ENCODE measurements around the gene PARL. TPM values are rescaled to one million over a fixed set of nuclear protein-coding genes. Genes with fewer than 3 reads are reported as not detected.

Gene PARL
- total and polyA plus RNA-seq, 9 of the 15 experiments (the other 6 are each of a cell fraction or from before 2014, with no cell fraction given): 39.5 to 82.4 (median 57.4) TPM

DNA sequence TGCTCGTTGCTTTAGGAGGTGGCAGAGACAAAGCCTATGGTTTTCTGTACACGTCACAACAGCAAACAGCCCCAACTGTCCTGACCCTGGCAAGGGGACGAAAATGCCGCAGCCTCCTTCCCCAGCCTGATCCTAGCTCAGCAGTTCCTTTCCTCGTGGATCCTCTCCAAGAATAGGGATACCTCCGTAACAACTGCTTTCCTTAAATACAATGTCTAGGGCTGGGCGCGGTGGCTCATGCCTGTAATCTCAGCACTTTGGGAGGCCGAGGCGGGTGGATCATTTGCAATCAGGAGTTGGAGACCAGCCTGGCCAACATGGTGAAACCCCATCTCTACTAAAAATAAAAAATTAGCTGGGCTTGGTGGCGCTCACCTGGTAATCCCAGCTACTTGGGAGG lies 76.3 kb downstream of the PARL start:
- no peaks in the 10 kb centered on the region for H3K27me3 ChIP-seq (ENCODE audit: control insufficient read depth in 2 of 2, insufficient read depth in 2 of 2, low read length in 2 of 2)
- CTCF ChIA-PET (ENCODE audit: low intra/inter-chr PET ratio): no interaction called here
- DNase-seq (ENCODE audit: extremely low read depth in 1 of 4, low spot score in 3 of 4) (no peak), FAIRE-seq (no peak), ATAC-seq (no peak)
- intact Hi-C loops (cut with micrococcal nuclease) (no loop called here), in situ Hi-C loops (cut with MboI) (no loop called here)
- no peak overlapping the region for H3K27ac ChIP-seq (ENCODE audit: extremely low read depth, low read depth, low read length)
- POLR2A ChIA-PET: no interaction called here
- no peaks in the 10 kb centered on the region for H4K20me1 ChIP-seq (replicated peaks; ENCODE audit: control insufficient read depth, insufficient read depth, low read length)
- no peaks in the 10 kb centered on the region for H3K9me1 ChIP-seq (ENCODE audit: control insufficient read depth, insufficient read depth, low read length)
- WGBS (ENCODE audit: insufficient coverage, low coverage, missing lambda C conversion rate): 89% methylated on average over 8 of the region's 11 CpGs
- BruUV-seq (replicated peaks): no TSS peak
- no peak overlapping the region for H3K4me3 ChIP-seq
- H3K4me2 ChIP-seq (ENCODE audit: insufficient read depth, low read length): no peak overlapping the region
- H3K79me2 ChIP-seq (ENCODE audit: control insufficient read depth, insufficient read depth, low read length): no peaks in the 10 kb centered on the region
- H2AFZ ChIP-seq (ENCODE audit: low read depth, low read length): no peak overlapping the region
- peaks cover 74% of the 10 kb centered on the region for H3K36me3 ChIP-seq (ENCODE audit: control insufficient read depth, insufficient read depth, low read length)
- no peaks in the 10 kb centered on the region for H3K4me1 ChIP-seq (replicated peaks in 1 of 2; ENCODE audit: control insufficient read depth in 2 of 2, insufficient read depth in 2 of 2, low read length in 2 of 2)
- no peaks in the 10 kb centered on the region for H3K9me3 ChIP-seq (replicated peaks; ENCODE audit: control insufficient read depth, insufficient read depth, low read depth, low read length)
- H3K9ac ChIP-seq (ENCODE audit: insufficient read depth in 1 of 2, low read depth in 2 of 2, low read length in 2 of 2): no peak overlapping the region
- TF ChIP-seq DPF2 (IDR thresholded peaks at IDR 0.05) (no peak), PPARD (CRISPR knock-in tag; IDR thresholded peaks at IDR 0.05) (no peak), MXI1 (IDR thresholded peaks at IDR 0.05; ENCODE audit: low read depth, low read length) (no peak), XRCC5 (IDR thresholded peaks at IDR 0.05; ENCODE audit: low read depth, low read length) (no peak), ZNF766 (CRISPR knock-in tag; conservative IDR thresholded peaks at IDR 0.05) (no peak), KLF6 (CRISPR knock-in tag; IDR thresholded peaks at IDR 0.05; ENCODE audit: borderline replicate concordance) (no peak), FOXJ3 (CRISPR knock-in tag; IDR thresholded peaks at IDR 0.05) (no peak), PHTF2 (CRISPR knock-in tag; IDR thresholded peaks at IDR 0.05) (no peak), ZBED1 (IDR thresholded peaks at IDR 0.05) (no peak)
- TF ChIP-seq, protein P1, sequence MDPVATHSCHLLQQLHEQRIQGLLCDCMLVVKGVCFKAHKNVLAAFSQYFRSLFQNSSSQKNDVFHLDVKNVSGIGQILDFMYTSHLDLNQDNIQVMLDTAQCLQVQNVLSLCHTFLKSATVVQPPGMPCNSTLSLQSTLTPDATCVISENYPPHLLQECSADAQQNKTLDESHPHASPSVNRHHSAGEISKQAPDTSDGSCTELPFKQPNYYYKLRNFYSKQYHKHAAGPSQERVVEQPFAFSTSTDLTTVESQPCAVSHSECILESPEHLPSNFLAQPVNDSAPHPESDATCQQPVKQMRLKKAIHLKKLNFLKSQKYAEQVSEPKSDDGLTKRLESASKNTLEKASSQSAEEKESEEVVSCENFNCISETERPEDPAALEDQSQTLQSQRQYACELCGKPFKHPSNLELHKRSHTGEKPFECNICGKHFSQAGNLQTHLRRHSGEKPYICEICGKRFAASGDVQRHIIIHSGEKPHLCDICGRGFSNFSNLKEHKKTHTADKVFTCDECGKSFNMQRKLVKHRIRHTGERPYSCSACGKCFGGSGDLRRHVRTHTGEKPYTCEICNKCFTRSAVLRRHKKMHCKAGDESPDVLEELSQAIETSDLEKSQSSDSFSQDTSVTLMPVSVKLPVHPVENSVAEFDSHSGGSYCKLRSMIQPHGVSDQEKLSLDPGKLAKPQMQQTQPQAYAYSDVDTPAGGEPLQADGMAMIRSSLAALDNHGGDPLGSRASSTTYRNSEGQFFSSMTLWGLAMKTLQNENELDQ (CRISPR knock-in tag; IDR thresholded peaks at IDR 0.05; ENCODE audit: borderline replicate concordance): no peak
- TF ChIP-seq, protein P2, sequence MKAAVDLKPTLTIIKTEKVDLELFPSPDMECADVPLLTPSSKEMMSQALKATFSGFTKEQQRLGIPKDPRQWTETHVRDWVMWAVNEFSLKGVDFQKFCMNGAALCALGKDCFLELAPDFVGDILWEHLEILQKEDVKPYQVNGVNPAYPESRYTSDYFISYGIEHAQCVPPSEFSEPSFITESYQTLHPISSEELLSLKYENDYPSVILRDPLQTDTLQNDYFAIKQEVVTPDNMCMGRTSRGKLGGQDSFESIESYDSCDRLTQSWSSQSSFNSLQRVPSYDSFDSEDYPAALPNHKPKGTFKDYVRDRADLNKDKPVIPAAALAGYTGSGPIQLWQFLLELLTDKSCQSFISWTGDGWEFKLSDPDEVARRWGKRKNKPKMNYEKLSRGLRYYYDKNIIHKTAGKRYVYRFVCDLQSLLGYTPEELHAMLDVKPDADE (conservative IDR thresholded peaks at IDR 0.05; ENCODE audit: control insufficient read depth, low read depth, low read length): no peak
